Ovary (tissue), 3 donors: ENCODE measurements around the gene ZMAT5.

Experiments
- CTCF ChIP-seq, 3 donors: fragments of 450-650 bp in 2 of 3; fragments of 200-600 bp in 1 of 3; IDR thresholded peaks; one replicate each; pipeline versions ENCODE4 v1.5.1 to v1.8.0; 2016 to 2022; ENCODE audit warnings: antibody characterized with exemption in 3 of 3, mild to moderate bottlenecking in 1 of 3
- EP300 ChIP-seq: sonication (generic); formaldehyde crosslinking; IDR thresholded peaks from one replicate; pipeline ENCODE4 v1.6.1; 2017; ENCODE audit warnings: antibody characterized with exemption
- POLR2A ChIP-seq: fragments of 450-650 bp; IDR thresholded peaks from one replicate; pipeline ENCODE4 v1.6.1; 2017; ENCODE audit warnings: antibody characterized with exemption, mild to moderate bottlenecking, moderate library complexity
- donor health status: DM: no; HTN: no; CAD: no.

- TF ChIP-seq EP300 (no peak), POLR2A (no peak), CTCF (IDR thresholded peaks at IDR 0.05) (no peak)
Observed at GRCh38 chr22:29742326-29742725, 24.5 kb downstream of the ZMAT5 start.
